Measurements from ENCODE around the gene SLC24A3. TPM values are rescaled to one million over a fixed set of nuclear protein-coding genes. Genes with fewer than 3 reads are reported as not detected.
A peak's percentile ranks its signal among the peaks of the same experiment; 100 is the strongest.

The SLC24A3 gene
- total RNA-seq, 1 experiment from 2014 or later = not detected

DNA sequence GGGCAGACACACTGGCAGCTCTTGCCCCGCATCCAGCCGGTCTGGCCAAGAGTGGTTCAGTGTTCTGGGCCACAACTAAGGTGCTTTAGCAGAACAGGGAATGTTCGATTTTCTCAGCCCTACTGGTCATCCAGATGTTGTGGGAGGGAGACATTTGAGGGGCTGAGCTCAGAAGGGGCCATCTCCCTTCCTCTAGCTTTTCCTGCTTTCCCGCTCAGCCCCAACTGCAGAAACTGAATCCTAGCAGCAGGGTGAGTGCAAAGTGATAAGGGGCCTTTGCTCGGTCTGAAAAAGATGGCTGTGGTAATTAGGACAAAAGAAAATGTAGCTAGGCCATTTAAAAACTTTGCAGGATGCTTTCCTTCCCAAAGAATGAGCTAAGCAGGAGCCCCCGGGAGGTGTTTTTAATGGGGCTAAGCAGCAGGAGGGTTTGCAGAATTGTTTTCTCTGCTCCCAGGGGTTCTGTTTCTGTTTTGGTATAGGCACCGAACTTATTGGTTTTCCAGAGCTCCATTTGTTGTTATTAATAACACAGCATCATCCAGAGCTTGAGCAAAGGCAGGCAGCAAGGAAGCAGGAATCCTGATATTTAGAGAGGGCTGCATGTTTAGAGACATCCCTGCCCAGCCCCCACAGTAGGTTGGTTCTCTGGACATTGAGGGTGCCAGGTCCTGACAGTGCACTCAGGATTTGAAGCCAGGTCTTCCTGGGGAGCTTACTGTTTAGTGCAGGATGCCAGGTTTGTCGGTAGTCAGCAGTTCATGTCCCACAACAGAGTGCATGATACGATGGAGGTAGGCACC, 210.9 kb downstream of the SLC24A3 start:
- DNase-seq (ENCODE audit: low spot score) = no peak

DNA sequence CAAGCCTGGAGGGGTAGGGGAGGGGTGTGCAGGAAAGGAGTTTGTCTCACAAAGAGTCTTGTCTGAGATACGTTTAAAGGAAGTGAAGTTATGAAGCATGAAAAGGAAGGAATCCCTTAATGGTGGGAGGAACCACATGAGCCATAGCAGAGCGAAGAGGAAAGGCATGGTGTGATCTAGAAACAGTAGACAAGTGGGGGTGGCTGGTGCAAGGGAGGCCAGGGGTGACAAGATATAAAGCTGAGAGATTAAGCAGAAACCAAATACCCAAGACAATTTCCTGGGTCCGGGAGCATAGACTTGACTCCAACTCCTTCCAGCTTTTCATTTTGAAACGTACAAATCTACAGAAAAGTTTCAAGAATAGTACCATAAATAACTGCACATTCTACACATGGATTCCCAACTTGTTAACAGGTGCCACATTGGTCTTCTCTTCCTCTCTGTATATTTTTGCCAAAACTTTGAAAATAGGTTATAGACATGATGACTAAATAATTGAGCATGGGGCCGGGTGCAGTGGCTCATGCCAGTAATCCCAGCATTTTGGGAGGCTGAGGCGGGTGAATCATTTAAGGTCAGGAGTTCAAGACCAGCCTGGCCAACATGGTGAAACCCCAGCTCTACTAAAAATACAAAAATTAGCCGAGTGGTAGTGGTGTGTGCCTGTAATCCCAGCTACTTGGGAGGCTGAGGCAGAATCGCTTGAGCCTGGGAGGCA, 211.6 kb downstream of the SLC24A3 start:
- no peak for DNase-seq (ENCODE audit: low spot score)

DNA sequence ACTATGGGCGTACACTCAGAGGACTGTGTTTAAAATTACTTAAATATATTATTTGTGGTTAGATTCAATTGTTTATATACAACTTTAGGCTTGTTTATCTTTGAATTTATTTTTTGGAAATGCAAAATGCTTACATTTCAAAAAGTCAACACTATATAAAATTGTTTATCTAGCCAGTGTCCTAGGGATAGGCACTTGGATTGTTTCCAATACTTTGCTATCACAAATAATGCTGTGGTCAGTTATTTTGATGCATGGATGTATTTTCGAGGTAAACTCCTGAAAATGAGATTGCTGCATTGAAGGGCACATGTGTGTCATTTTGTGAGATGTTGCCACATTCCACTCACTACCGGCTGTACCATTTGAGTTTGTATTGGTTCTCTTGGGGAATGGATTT, 213.9 kb downstream of the SLC24A3 start:
- DNase-seq (ENCODE audit: low spot score) = no peak

DNA sequence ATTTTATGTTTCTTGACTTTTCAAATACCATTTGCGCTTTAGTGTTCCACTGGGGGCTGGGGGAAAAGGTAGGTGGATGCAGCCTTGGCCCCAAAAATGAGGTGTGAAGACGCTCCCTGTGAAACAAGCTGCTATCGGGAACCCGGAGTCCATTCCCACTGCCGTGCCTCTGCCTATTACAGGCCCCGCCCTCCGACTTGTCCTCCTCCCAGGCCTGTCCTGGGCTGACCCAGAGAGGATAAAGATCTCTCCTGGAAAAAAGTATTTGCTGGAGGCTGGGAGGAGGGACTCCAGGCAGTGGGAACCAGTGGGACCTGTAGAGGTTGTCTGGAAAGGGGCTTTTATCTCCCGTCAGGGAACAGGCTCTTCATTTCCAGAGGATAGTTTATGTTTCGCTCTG, 215.0 kb downstream of the SLC24A3 start:
- DNase-seq (ENCODE audit: low spot score) = no peak

DNA sequence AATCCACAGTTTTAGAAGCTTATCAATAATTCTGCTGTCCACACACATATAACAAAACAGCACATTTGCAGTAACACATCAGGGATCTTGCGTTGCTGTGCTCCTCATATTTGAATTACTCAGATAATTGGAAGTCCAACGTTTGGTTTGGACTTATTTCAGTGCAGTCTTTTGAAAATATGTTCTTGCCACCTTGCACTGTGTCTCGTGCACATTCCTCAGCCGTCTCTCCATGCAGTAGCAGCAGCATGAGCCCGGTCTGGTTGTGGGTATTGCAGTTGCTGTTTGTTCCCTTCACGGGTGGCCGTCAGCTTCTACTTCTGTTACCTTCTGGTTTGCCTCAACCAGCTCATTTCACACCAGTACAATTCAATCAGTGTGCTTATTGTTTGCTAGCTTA, 215.5 kb downstream of the SLC24A3 start:
- no peak for DNase-seq (ENCODE audit: low spot score)

DNA sequence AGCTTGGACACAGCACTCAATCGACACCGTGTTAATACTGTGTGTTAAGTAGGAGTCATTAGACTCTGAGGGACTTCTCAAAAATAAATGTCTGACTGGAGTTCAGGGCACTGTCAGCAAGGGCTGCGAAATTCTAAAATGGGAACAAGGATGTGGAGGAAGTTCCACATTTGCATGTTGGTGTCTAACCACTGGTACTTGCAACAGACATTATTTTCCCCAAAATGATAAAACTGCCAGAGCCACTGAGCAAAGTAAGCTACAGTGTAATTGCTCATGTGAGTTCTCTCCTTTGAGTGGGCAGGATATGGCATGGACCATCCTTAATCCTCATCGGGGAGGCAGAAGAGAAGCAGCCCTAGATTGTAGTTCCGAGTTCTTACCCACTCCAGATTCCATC, 215.9 kb downstream of the SLC24A3 start:
- DNase-seq (ENCODE audit: low spot score) = no peak

DNA sequence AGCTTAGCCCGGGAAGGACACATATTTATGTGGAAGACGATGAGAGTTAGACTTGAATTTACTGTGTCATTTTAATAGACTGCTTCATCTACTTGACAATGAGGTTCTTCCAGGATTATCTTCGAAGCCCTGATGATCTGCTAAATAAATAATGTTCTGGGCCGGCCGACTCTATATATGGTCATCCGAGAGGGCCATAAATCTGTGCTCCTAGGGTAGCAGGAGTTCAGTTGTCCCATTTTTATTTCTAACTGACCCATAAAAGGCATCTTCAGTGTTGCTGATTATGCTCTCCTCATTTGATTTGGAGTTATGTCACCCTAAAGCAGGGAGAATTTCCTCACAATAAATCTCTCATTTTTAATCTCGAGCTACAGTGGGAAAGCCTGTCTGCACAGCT, 217.1 kb downstream of the SLC24A3 start:
- no peak for DNase-seq (ENCODE audit: low spot score)

DNA sequence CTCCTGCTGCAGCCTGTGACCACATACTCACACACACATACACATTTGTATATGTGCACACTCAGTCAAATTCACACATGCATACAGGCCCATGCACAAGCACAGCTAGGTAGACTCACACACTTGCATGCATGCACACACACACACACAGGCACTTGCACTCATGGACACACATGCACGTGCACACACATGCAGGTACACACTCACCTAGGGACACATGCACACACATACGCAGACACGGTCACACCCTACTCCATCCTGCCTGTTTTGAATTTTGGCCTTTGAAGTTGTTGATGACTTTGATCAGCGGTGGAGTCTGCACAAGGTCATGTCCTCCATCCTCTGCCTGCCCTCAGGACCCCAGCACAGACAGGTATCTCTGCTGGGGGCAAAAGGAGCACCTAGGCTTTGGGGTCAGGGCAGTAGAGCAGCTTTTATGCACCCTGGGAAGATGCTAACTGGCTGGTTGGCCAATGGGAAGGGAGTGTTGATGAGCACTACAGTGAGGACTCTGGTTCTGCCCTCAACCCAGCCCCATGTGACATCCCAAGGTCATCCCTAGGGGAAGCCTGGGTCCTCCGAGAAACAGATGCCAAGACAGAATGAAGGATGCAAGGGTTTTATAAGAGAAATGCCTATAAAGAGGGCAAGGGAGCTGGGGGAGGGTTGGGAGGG, 218.3 kb downstream of the SLC24A3 start:
- DNase-seq (ENCODE audit: low spot score) = no peak

DNA sequence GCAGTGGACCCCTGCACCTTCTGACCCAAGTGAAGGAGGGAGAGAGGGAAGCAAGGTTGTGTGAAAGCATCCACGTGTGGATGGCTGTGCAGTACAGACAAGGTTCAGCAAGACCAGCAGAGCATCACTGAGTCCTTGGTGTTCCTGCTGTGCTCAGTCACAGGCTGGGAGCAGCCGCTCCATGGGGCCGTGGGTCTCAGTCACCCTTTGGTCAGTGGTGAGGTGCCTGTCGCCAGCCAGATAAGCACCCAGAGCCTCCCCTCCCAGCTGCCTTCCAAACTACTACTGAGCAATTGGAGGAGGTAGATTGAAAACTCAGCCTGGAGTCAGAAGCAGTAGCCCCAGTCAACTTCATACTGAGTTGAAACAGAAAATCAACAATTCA, 218.9 kb downstream of the SLC24A3 start:
- DNase-seq (ENCODE audit: low spot score) = no peak

DNA sequence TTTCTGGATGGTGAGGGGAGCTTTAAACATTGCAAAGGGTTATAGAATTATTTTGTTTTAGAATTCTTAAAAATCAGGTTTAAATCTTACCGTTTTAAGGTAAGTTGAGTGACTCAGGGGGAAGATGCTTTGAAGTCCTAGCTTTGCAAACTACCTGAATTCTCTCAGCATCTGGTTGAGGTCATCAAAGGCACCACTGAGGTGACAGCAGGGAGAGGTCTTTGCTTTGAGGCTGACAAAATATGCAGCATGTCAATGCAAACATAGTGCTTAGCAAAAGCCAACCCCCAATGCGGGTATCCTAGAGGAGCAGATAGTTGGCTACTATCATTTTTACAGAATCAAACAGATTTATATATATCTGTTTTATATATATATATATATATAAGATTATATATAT, 219.5 kb downstream of the SLC24A3 start:
- no peak for DNase-seq (ENCODE audit: low spot score)

DNA sequence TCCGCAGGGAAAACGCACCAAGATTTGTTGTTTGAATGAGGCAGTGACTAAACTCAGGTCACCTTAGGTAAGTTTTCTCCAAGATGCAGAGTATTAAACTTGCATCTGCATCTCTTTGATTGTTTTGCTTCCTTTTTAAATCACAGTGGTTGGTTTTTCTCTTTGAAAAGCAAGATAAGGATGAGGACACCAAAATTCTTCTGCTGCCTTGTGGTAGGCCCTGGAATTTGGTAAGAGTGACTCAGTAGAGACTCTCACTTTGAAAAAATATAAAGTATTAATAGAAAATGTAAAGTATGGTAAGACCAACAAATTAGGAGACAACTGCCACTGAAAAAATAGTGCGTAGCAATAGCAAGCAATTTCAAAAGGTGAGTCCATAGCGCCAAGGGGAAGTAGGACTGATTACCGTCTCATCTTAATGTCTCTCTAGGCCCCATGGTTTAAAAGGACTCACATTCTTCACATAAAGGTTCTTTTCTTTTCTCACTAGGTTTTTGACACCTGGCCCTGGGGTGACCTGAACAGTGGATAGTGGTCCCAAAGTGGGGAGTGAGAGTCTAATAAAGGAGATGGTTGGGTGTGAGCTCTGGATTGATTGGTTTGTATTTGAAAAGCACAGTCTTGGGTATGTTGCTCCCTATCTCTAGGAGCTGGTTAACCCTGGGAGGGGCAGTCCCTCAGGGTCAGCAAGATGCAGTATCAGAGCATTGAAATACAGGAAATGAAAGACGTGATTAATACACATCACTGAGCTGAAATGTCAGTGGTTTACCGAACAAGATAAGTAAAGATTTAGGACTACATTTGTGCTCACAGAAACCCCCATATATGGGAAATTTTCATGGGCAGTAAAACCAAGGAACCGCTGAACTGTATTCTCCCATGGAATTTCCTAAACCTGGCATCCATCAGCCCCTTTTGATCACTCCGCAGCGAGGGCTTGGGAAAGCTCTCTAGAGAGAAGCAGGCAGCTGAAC, 221.2 kb downstream of the SLC24A3 start:
- DNase-seq (ENCODE audit: low spot score) = peak; percentile 66

DNA sequence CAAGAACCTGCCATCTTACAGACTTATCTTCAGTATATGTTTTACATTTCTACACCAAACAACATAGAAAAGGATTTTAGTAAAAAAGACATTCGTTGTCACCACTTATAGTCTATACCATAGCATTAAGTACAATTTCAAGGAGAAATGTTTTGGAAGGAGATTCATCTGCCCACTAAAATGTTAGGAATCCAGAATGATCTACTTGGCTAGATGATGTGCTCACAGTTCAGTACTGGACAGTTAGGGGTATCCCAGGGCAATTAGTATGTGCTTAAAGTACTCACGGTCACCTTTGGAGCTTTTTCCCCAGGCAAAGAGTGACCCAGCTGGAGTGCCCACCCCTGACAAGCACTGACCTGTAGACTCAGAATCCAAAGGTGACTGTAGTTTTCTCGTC, 222.9 kb downstream of the SLC24A3 start:
- DNase-seq (ENCODE audit: low spot score) = no peak

DNA sequence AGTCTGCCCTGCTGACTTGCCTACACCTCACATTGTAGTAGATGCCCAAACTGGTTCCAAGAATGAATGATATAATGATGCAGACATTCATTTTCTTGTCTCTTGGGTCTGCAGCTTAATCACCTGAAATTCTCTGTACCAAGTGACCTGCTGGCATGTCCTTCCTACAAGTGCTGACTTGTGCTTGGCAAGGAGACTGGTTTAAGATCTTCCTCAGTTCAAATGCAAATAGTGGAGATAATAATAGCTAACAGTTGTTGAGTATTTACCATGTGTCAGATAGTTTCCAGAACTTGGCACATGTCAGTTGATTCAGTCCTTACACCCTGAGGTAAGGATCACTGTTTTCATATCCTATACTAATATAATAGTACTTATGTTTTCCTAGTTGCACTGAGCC, 223.4 kb downstream of the SLC24A3 start:
- no peak for DNase-seq (ENCODE audit: low spot score)

DNA sequence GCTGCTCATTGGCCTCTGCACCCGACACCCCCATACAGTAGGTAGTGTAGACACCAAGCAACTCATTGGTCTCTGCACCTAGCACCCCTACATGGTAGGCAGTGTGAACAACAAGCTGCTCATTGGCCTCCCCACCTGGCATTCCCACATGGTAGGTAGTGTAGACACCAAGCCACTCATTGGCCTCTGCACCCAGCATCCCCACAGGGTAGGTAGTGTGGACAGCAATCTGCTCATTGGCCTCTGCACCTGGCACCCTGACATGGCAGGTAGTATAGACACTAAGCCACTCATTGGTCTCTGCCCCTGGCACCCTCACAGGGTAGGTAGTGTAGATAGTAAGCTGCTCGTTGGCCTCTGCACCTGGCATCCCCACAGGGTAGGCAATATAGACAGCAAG, 226.0 kb downstream of the SLC24A3 start:
- DNase-seq (ENCODE audit: low spot score) = no peak

DNA sequence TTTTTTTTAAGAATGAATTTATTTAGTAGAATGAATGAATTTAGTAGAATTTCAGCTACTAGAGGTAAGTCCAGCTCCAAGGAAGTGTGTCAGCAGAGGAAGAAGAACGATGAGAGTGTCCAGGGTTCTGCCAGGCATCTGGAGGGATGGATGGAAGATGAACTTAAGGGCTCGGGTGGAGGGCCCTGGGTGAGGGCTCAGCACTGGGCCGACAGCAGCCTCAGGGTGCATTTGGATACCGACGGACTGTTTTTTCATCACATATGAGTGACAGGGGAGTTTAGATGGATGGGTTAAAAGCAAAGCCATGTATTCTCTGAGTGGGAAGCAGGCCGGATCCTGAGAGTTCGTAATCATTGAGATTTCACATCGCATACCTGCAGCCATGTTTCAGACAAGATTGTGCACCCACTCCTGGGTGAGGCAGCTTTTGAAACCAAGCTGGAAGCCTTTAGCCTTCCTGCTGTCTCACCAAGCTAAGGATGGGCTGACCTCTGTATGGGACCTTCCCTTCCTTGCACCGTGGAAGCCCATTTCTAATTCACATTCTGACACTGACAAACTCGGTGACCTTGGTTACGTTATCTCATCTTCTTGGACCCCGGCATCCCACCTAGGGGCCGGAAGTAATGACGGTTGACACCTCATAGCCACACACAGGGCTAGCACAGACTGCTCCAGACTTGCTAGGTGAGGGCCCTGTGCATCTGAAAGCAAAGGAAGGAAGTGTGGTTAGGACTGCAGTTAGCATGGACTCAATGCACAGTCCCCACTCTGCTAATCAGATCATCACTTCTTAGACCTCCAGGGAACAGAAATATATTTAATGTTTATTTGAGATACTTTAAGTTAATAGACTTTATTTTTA, 228.5 kb downstream of the SLC24A3 start:
- DNase-seq (ENCODE audit: low spot score) = no peak

DNA sequence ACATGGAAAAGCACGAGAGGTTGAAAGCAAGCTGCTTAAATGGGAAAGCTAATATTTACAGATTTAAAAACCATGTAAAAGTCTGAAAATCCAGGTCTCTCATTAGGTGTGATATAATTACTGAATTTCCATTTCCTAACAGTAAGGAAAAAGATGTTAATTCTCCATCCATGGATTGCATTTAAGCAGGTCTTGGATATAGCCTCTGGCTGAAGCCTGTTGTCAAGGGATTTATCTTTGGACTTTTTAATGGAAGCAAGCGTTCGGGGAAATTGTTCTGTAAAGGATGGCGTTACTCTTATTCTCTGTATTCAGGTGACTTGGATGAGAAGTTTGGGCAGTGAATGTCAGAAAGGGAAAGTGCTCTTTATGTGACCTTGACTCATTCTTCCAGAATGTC, 233.8 kb downstream of the SLC24A3 start:
- no peak for DNase-seq (ENCODE audit: low spot score)

DNA sequence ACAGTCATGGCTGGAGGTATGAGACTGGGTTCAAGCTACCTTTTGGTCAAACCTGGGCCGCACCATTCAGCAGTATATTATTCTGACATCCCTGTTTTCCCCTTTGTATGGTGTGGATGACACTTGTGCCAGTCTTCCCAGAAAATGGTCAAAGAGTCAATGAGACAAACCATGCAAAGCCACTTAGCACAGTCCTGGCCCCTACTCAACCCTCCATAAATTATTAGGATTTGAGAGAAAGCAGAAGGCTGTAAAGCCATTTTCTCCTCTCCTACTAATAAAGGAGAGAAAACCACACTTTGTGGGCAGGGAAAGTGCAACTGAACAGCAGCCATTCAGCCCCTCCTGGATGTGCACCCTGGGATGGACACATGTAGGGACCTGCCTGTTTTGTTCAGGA, 236.2 kb downstream of the SLC24A3 start:
- no peak for DNase-seq (ENCODE audit: low spot score)

DNA sequence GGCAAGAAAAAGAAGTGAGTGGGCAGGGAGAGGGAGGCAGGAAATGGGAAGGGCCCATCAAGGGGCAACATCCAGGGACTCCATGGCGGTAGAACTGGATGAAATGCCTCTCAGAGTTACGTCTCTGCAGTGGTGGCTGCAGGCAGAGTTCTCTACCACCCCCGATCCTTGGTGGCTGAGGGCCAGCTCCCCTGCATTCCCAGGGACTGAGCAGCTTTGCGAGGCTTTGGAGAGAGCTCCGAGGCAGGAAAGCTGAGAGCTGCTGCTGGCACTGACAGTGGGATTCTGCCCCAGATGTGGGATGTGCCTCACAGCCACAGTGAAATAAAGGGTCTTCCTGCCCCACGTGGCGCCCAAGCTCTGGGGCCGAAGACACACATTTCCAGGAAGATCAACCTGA, 236.6 kb downstream of the SLC24A3 start:
- no peak for DNase-seq (ENCODE audit: low spot score)

DNA sequence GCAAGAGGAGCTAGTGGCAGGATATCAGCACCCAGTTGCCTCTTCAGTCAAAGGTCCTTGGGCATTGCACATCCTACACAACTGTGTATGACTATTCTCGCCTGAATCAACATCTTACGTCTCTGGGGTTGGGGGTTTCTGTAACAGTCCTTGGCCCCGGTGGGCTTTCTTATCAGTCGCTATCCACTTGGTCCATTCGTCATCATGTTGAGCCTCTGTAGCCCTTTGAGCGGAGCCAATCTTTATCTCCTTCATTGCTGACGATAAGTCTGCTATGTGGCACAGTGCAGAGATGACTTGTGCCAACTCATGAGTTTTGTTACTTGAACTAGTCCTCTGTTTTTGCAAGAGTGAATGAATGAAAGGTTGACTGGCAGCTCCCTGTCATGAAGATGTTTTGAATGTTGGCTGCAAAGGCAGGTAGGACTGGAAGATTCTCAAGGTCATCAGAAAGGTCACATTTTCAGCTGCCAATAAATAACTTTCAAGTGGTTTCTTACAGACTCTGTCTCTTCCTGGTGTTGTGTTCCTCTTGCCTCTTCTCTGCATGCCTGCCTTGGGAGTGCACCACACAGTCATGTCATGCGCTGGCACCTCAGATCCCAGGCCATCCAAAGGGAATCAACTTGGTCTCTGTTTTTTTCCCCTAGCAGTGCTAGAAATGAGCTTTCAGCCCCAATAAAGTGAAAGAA, 238.9 kb downstream of the SLC24A3 start:
- no peak for DNase-seq (ENCODE audit: low spot score)

DNA sequence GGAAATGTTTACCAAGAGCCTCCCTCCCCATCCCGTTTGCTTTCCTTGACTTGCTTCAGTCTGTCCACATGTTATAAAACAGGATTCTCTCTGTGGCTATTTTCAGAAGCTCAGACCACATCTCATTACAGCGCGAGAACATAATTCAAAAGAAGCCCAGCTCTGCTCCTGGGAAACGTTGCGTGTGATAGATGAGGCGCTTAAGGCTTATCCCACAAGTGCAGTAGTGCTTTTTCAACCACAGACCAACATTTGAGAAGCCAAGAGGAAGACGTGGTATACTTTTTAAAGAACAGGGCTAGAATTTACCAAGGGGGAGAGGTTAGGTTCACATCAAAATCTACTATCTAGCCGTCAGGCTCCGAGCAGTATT, 239.5 kb downstream of the SLC24A3 start:
- no peak for DNase-seq (ENCODE audit: low spot score)

Measured in A172 (cell line).